GM19468 (cell line): ENCODE measurements around the gene ERCC5.

ENCODE experiments used
- ATAC-seq: cut with Tn5 transposase; IDR thresholded peaks from one replicate; pipeline ENCODE4 v1.9.1; 2021; ENCODE audit warnings: mild to moderate bottlenecking, moderate library complexity, moderate number of reproducible peaks; ENCODE audit not compliant: unreplicated experiment; ENCODE audit errors: extremely low read depth

Gene ERCC5

DNA sequence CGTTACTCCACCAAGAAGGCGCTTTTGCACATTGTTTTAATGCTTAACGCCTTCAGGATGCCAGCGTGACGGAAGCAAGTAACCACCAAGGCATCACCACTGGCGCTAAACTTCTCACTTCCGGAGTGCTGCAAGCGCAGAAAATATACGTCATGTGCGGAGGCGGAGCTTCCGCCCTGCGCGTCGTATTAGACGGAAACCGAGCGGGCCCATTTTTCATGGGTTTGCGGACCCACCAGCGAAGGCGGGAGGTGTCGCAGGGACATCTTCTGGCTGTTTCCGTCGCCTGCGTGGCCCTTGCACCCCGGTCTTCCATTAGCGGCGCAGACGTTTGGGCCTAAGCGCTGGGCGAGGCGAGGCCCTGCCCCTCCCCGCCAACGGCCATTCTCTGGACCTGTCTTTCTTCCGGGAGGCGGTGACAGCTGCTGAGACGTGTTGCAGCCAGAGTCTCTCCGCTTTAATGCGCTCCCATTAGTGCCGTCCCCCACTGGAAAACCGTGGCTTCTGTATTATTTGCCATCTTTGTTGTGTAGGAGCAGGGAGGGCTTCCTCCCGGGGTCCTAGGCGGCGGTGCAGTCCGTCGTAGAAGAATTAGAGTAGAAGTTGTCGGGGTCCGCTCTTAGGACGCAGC is at the start of gene ERCC5:
ERCC5 (plus strand) TSS at position 403 of the 631 bp plus-strand sequence. CDS start 235 bp downstream, outside the sequence.
- peak; percentile 79 for ATAC-seq

GRCh38 chr13:102798581-102799425 is 47.0 kb upstream of the ERCC5 start, which contains the start of the genes BIVM and POGLUT2:
BIVM (plus strand) TSS chr13:102799119; CDS start chr13:102807268, 8,149 bp downstream.
POGLUT2 (minus strand) TSS chr13:102798976; CDS start chr13:102798670, 306 bp downstream.
- peak; percentile 82 for ATAC-seq

DNA sequence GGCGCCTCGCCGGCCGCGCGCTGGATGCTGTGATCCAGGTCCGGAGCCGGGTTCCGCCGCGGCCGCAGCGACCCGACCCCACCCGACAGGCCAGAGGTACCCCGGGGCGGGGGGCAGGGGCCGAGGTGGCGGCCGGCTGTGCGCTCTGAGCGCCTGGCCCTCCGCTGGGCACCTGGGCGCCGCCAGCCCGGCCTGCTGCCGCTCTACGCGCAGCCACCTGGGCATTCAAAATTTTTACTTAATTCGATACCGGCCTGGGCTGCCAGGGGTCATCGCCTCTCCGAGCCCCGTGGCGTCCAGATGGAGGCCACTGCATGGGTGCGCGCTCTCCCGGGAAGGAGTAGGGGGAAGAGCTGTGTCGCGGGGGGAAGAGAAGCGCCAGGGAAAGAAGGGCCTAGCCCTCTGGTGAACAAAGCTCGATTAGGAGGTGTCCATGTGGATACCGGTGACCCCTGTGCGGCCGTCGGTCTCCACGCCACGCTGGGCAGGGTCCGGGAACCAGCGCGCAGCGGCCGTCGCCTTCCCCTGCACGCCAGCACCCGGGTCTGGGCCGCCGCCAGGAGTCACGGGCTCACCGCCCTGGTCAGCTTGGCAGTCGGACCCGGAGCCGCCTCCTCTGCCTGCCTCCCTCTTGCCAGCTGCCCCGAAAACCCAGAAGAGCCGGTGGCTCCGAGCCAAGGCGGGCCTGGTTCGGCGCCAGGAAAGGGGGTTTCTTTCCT is 46.2 kb upstream of the ERCC5 start:
- ATAC-seq: no peak

DNA sequence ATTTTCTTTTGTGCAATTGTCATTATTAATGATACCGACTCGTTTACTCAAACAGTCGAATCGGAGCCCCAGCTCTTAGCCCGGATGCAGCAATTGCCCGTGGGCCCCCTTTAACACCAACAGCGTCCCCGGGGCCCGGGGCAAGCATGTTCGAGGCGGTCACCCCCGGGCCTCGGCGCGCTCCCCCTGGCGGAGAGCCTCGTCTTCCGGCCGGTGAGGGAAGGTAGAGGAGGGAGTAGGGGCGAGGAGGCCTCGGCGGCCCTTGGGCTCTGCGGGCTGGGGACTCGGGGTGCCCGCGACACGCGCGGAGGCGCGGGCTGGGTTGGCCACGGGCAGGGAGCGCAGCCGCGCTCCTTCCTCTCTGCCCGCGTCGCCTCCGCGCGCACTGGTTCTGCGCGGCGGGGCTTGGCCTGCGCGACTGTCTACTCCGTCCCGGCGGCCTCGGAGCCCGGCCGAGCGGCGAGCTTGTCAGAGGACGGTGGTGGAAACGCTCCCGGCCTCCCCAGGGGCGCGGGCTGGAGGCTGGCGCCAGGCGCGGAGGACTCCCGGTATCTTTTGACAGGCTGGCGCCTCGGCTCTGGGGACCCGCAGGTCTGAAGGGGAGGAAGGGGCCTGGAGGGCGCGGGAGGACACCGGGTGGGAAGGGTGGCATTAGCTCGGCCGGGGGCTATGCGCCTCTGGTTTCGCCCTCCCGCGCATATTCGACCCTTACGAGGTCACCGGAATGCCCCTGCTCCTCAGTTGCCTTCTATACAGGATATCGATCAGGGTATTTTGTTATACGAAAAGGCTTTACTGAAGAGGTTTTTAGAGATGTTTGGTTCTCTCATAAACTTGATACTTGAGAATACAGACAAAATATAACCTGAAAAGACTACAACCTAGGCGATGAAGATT is 45.4 kb upstream of the ERCC5 start:
- ATAC-seq: peak; percentile 73

- no peak for ATAC-seq
Measured at GRCh38 chr13:102805680-102806079, 40.2 kb upstream of the ERCC5 start.

DNA sequence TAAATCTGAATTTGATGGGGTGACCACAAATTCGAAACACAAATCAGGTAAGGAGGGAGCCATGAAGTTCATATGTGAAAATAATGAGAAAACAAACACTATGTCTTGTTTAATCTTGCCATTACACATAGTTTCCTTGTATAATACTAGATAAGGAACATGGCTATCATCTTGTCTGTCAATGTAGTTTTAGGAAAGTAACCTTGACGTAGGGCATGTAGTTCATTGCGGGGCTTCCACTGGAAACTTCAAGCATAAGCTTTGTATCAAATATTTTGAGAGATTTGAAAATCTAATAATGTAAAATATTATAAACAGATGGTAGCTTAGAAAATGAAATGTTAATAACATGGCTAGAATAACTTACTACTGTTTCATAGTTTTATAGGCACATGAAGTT is 38.1 kb upstream of the ERCC5 start:
- ATAC-seq: no peak

GRCh38 chr13:102812611-102813287 is 33.1 kb upstream of the ERCC5 start:
- no peak for ATAC-seq

- no peak for ATAC-seq
Measured at GRCh38 chr13:102814025-102814607, 31.7 kb upstream of the ERCC5 start.

GRCh38 chr13:102814793-102815192 is 31.0 kb upstream of the ERCC5 start:
- no peak for ATAC-seq

- no peak for ATAC-seq
Measured at GRCh38 chr13:102815788-102816187, 30.0 kb upstream of the ERCC5 start.

- no peak for ATAC-seq
Measured at GRCh38 chr13:102816708-102817107, 29.1 kb upstream of the ERCC5 start.

DNA sequence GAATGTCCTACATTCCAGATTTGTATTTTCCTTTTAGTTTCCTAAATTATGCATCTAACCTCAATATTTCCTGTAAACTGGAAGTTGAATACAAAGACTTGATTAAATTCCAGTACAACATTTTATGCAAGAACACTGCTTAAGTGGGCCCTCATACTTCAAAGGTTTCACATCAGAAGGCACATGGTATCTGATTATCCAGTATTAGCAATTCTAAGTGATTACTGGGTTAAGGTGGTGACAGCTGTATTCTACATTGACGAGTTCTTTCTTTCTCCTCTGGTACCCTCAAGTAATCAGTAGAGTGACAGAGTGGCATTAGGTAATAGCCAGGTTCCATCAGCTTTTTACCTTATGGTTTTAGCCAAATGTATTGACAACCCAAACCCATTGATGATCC is 28.6 kb upstream of the ERCC5 start:
- ATAC-seq: no peak

GRCh38 chr13:102817907-102818306 is 27.9 kb upstream of the ERCC5 start:
- ATAC-seq: no peak

GRCh38 chr13:102825400-102825799 is 20.4 kb upstream of the ERCC5 start:
- no peak for ATAC-seq

- ATAC-seq: no peak
Measured at GRCh38 chr13:102825921-102826706, 19.7 kb upstream of the ERCC5 start.

GRCh38 chr13:102830646-102831045 is 15.2 kb upstream of the ERCC5 start:
- no peak for ATAC-seq

DNA sequence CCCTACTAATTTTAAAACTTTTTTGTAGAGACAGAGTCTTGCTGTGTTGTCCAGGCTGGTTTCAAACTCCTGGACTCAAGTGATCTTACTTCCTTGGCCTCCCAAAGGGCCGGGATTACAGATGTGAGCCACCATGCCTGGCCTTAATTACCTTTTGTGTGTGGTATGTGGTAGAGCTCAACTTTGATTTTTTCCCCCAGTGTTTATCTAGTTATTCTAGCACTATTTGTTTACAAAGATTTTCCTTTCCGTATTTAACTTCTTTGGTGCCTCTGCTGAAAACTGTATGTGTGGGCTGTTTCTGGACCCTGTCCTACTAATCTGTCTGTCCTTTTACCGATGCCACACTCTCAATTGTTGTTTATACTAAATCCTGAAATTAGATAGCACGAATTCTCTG is 9.4 kb upstream of the ERCC5 start:
- no peak for ATAC-seq

- no peak for ATAC-seq
Measured at GRCh38 chr13:102838273-102838672, 7.6 kb upstream of the ERCC5 start.
